ENCODE data around the gene SPTBN5. TPM values are rescaled to one million over a fixed set of nuclear protein-coding genes. Genes with fewer than 3 reads are reported as not detected.

The SPTBN5 gene
- total RNA-seq, 1 donor from 2014 or later = 2.1 TPM

DNA sequence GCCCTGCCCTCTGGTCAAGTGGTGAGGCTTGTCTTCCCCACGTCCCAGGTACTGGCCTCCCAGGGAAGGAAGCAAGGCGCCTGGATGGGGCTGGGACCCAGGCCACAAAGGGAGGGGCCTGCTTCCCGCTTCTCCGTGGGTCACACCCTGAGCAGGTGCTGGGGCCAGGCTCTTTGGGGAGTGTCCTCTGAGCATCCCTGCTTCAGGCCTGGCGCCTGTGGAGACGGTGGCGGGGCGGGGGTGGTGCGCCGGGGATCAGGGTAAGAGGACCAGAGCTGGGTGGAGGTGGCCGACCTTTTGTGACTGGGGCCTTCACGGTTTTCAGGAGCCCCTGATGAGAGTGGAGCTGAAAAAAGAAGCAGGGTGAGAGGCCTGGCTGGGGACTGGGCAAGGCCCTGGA, 51.6 kb downstream of the SPTBN5 start:
- Histone ChIP-seq H3K27me3 (ENCODE audit: low read depth) (no peaks in the 10 kb centered on the region), H3K4me3 (no peak overlapping the region), H3K27ac (no peak overlapping the region), H3K9me3 (no peaks in the 10 kb centered on the region), H3K4me1 (peaks cover 7% of the 10 kb centered on the region), H3K36me3 (peaks cover 55% of the 10 kb centered on the region)
- intact Hi-C loops (cut with DNase I) = no loop called here
- DNase-seq (no peak), ATAC-seq (no peak)
- TF ChIP-seq, protein P1, sequence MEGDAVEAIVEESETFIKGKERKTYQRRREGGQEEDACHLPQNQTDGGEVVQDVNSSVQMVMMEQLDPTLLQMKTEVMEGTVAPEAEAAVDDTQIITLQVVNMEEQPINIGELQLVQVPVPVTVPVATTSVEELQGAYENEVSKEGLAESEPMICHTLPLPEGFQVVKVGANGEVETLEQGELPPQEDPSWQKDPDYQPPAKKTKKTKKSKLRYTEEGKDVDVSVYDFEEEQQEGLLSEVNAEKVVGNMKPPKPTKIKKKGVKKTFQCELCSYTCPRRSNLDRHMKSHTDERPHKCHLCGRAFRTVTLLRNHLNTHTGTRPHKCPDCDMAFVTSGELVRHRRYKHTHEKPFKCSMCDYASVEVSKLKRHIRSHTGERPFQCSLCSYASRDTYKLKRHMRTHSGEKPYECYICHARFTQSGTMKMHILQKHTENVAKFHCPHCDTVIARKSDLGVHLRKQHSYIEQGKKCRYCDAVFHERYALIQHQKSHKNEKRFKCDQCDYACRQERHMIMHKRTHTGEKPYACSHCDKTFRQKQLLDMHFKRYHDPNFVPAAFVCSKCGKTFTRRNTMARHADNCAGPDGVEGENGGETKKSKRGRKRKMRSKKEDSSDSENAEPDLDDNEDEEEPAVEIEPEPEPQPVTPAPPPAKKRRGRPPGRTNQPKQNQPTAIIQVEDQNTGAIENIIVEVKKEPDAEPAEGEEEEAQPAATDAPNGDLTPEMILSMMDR (IDR thresholded peaks at IDR 0.05) = no peak

DNA sequence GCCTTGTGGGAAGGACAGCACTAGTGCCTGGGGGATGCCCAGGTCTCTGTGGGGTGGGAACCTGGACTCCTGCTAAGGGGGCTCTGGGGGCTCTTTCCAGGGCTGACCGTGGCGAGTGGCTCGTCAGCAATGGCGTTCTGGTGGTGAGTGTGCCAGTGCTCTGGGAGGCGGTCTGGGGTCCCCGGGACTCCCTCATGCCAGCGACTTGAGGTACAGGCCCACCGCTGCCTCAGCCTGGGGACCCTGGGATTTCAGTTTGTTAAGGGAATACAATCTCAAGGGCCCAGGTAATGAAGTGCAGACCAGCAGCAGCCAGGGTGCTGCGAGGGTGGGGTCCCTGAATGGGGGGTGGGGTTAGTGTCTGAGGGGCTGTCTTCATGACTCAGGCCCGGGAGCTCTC, 52.7 kb downstream of the SPTBN5 start:
- TF ChIP-seq, protein P1 (IDR thresholded peaks at IDR 0.05) = no peak
- DNase-seq = no peak
- no peaks in the 10 kb centered on the region for H3K27me3 ChIP-seq (ENCODE audit: low read depth)
- no peak overlapping the region for H3K27ac ChIP-seq
- H3K4me1 ChIP-seq = peaks cover 16% of the 10 kb centered on the region
- peaks cover 54% of the 10 kb centered on the region for H3K36me3 ChIP-seq
- H3K9me3 ChIP-seq = no peaks in the 10 kb centered on the region
- H3K4me3 ChIP-seq = no peak overlapping the region
- no peak for ATAC-seq
- intact Hi-C loops (cut with DNase I) = no loop called here

DNA sequence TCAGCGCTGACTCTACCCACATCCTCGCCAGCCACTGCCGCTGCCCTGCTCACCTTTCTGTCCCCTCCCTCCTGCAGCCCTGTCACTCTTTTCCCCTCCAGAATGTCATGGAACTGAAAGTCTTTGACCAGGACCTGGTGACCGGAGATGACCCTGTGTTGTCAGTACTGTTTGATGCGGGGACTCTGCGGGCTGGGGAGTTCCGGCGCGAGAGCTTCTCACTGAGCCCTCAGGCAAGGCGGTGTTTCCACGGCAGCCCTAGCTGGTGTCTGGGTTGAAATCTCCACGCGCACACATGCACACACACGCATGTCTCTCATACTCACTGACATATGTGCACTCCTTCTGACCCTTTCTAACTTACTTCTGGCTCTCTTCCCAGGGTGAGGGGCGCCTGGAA, 53.2 kb downstream of the SPTBN5 start:
- no peak overlapping the region for H3K4me3 ChIP-seq
- ATAC-seq (no peak), DNase-seq (no peak)
- H3K4me1 ChIP-seq = peaks cover 18% of the 10 kb centered on the region
- no peaks in the 10 kb centered on the region for H3K9me3 ChIP-seq
- no peaks in the 10 kb centered on the region for H3K27me3 ChIP-seq (ENCODE audit: low read depth)
- TF ChIP-seq, protein P1 (IDR thresholded peaks at IDR 0.05) = no peak
- intact Hi-C loops (cut with DNase I) = no loop called here
- H3K27ac ChIP-seq = no peak overlapping the region
- peaks cover 54% of the 10 kb centered on the region for H3K36me3 ChIP-seq

DNA sequence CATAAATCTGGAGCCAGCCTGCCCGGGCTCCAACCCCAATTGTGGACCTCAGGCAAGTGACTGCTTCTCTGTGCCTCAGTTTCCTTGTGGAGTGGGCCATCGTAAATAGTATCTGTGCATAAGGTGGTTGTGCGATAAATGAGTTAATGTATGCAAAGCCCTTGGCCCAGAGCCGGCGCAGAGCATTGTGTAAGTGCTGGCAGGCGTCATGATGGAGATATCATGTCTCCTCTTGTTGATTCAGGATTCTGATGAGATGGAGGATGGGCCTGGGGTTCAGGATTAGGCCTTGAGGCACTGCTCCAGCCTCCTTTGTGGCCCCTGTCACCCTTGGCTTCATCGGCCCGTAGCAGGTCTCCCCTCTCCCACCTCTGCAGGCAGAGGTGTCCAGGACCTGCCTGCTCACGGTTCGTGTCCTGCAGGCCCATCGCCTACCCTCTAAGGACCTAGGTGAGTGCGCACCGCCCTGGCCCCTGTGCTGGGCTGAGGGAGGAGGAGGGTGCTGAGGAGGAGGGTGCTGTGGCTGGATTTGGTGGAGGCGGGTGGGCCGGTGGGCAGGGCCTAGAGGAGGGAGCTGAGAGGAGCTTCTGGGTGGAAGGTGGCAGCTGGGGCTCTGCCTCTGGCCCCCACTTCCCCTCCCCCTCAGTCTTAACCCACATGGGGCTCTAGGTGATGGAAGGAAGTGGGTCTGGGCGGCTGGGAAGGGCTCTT, 53.9 kb downstream of the SPTBN5 start:
- Histone ChIP-seq H3K36me3 (peaks cover 48% of the 10 kb centered on the region), H3K4me3 (no peak overlapping the region), H3K27me3 (ENCODE audit: low read depth) (no peaks in the 10 kb centered on the region), H3K27ac (no peak overlapping the region), H3K4me1 (peaks cover 18% of the 10 kb centered on the region), H3K9me3 (no peaks in the 10 kb centered on the region)
- intact Hi-C loops (cut with DNase I) = no loop called here
- no peak for DNase-seq
- TF ChIP-seq, protein P1 (IDR thresholded peaks at IDR 0.05) = no peak
- no peak for ATAC-seq

DNA sequence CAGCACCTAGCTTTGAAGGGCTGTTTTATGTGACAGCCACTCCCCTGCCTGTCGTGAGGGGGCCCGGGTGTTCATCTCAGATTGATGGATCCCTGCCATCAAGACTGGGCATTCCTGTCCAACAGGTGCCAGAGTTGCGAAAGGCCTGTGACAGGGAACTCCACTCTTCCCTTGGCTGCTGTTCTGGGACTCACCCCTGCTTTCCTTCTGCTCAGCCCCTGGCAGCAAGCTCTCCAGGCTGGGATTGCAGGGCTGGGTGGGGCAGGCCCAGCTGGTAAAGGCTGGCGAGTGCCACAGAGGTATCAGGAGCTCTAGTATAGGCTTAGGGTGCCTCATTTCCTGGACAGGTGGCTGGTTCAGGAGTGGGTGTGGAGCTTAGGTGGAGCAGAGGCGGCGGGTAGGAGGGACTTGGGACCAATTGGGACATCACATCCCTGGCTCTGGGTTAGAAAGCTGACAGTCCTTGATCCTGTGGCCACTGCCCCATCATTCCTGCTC, 55.4 kb downstream of the SPTBN5 start, which contains the start of gene PLA2G4B:
TSS of gene PLA2G4B (plus strand) at position 448 of the 498 bp plus-strand sequence. CDS start 67 bp downstream, outside the sequence.
- H3K27me3 ChIP-seq (ENCODE audit: low read depth) = no peaks in the 10 kb centered on the region
- H3K27ac ChIP-seq = peak within 1 kb of the TSS; percentile 82
- DNase-seq (peak; percentile 90), ATAC-seq (peak; percentile 89 to 93)
- intact Hi-C loops (cut with DNase I) = no loop called here
- no peak within 1 kb of the TSS for H3K4me3 ChIP-seq
- peaks cover 33% of the 10 kb centered on the region for H3K36me3 ChIP-seq
- TF ChIP-seq, protein P1 (IDR thresholded peaks at IDR 0.05) = no peak
- H3K9me3 ChIP-seq = no peaks in the 10 kb centered on the region
- peaks cover 19% of the 10 kb centered on the region for H3K4me1 ChIP-seq

Measured in lower lobe of right lung (tissue), 2 donors.